H4 (cell line): ENCODE data around the gene PIAS4. TPM values are rescaled to one million over a fixed set of nuclear protein-coding genes. Genes with fewer than 3 reads are reported as not detected.

Experiments used
- DNase-seq: peaks from one replicate; pipeline ENCODE4 v3.0.0-alpha.2; 2015; ENCODE audit warnings: low spot score
- total RNA-seq: library from RNA; depleted of rRNA; stranded (reverse); fragments of >200 nt; shearing (Covaris generic); gene quantifications from 2 replicates; pipeline ENCODE4 v1.2.3, GENCODE V29; 2014

Gene PIAS4
- total RNA-seq, 1 experiment from 2014 or later, result 5.7 TPM

DNA sequence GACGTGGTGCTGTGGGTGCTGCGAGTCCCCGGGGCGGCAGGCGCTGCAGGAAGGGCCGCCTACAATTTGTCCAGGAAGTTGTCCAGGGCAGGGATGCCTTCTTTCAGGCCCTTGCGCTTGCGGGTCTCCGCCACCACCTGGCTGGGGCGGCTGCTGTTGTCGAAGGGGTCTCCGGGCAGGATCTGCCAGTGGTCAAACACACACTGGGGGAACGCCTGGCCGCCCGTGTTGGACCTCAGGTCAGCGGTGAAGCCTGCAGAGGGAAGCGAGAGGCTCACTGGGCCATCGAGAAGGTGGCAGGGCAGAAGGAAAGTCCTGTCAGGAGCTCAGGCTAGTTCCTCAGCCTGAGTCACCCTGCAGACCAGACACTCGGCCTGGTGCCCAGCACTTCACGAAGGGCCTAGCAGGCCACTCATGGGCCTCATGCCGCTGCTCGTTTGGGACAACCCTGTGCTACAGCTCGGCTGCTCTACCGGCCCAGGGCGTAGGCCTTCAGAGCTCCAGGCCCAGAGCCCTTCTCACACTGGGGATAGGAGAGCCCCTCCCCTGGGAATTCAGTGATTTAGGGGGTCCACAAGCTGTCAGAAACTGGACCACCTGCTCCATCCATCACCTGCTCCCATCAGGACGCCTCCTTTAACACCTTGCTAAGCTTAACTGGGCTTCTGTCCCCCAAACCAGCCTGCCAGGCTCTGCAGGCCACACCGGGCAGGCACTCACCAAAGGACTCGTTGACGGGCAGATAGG, 30.9 kb upstream of the PIAS4 start:
- DNase-seq, result no peak

DNA sequence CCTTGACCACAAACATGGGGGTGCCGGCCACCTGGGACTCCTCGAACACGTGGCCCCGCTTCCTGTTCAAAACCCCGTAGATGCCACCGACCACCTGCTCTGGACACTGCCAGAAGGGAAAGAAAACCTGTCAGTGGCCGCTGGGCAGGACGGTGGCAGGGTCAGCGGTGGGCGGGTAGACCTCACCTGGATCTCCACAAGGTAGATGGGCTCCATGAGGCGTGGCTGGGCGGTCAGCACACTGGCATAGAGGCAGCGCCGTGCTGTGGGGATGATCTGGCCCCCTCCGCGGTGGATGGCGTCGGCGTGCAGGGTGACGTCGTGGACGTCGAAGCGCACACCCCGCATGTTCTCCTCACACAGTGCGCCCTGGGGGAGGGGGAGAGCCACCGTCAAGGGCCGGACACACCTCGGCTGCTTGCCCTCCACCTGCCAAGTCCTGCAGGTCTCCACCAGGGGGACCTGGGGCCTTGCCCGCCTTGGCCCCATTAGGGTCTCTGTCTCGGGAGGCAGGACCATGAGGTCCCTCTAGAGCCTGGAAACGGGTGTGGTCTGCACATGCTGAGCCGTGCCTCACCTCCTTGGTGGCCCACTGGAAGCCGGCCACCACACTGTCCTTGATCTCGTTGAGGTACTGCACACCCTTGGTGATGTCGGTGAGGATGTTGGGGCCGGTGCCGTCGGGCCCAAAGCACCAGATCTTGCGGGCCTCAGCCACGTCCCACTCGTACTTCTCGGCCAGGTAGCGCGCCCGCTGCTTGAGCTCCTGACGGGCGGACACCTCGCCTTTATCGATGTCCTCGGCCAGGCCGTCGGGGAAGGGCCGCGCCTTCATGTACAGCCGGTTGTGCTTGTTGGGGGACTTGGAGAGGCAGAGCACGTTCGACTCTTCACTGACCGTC, 30.0 kb upstream of the PIAS4 start:
- DNase-seq, result no peak

DNA sequence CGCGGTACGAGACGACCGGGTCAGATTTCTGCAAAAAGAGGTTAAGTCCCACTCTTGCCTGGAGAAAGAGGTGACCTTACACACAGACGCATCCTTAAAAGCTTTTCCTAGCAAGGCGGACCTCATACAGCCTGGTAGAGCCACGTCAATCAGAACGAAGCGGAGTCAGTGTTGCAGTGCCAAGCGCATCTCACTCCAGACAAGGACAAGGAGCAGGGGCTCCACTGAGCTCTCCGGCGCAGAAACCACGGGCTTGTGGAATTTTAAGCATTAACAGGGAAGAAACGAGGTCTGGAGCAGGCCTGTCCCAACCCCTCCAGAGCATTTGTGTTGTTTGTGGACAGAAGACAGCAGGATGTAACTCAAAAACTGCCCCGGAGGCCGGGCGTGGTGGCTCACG, 29.4 kb upstream of the PIAS4 start:
- no peak for DNase-seq

DNA sequence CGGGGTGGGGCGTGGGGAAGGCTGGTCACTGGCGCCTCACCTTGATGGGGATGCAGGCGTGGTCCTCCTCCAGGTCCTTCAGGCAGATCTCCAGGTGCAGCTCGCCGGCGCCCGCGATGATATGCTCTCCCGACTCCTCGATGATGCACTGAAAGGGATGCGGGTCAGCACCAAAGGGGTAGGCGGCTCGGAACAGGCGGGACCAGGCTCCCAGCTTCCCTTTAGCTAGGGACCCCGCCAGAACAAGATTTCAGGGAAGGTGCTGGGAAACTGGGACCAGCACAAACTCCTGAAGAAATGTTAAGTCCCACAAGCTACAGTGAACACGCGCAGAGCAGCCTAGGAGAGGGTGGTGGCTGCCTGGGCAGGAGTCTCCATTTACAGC, 28.3 kb upstream of the PIAS4 start:
- no peak for DNase-seq

DNA sequence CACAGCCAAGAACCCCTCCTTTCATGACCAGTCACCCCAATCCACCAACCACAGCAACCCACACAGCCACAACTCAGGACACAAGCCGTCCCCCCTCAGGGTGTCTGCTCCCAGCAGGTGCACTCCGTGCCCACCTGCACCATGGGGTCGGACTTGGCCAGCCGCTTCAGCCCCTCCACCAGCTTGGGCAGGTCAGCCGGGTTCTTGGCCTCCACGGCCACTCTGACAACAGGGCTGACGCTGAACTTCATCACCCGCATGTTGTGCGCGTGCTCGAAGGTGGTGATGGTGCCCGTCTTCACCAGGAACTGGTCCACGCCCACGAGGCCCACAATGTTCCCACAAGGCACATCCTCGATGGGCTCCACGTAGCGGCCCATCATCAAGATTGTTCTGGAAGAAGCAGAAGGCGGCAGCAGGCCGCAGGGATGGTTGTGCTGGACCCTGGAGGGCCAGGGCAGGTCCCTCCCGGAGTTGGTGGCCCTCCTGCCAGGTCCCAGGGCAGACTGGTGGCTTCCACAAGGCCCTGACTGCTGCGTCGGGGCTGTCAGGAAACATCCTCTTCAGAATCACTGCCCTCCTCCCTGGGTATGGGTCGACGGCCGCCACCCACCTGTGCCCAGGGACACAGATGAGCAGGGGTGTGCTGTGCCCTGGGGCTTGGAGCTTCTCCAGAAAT, 27.7 kb upstream of the PIAS4 start:
- no peak for DNase-seq

DNA sequence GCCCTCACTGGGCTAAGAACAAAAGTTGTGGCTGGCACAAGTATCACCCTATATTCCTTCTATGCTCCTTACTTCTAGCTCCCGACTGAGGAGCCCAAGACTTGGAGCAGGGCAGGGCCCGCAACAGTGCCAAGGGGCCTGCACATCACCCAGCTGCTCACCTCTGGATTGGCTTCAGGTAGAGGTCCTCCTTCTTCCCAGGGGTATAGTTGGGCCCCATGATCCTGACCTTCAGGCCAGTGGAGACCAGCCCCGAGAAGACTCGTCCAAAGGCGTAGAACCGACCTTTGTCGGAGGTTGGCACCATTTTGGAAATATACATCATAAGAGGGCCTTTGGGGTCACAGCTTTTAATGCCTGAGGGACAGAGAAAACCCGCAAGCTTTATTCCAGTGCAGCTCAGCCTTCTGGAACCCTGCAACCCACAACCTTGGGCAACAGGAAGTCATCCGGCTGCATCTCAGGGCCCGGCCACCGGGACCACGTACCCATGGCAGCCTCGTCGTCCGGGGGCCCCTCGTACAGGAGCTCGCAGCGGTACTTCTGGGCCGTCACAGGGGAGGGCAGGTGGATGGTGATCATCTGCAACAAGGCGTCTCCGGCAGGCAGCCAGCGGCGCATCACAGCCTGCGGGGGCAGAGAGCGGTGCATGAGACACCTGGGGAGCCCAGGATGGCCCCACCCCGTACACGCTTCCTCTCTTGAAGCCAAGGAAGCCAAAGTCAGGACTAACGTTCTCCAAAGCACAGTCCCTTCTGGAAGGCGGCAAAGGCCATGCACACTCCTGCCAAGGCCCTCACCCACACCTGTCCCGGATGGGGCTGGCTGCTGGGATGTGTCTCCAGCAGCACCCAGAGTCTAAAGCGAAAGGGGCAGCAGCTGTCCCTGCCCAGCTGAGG, 26.9 kb upstream of the PIAS4 start:
- no peak for DNase-seq

DNA sequence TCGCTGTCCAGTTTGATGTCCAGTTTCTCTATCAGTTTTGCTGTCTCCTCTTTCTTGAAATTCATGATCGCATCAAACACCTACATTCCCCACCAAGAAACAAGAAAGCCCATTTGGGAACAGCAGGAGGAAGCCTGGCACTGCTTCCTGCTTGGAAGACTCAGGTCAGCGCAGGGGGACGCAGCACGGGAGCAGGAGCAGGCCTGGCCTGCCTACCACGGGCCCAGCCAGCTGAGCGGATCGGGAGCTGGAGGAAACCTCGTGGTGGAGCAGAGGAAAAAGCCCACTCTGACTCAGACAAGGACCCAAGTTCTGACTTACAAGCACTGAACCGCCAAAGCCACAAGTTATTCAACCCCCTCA, 26.2 kb upstream of the PIAS4 start:
- no peak for DNase-seq

DNA sequence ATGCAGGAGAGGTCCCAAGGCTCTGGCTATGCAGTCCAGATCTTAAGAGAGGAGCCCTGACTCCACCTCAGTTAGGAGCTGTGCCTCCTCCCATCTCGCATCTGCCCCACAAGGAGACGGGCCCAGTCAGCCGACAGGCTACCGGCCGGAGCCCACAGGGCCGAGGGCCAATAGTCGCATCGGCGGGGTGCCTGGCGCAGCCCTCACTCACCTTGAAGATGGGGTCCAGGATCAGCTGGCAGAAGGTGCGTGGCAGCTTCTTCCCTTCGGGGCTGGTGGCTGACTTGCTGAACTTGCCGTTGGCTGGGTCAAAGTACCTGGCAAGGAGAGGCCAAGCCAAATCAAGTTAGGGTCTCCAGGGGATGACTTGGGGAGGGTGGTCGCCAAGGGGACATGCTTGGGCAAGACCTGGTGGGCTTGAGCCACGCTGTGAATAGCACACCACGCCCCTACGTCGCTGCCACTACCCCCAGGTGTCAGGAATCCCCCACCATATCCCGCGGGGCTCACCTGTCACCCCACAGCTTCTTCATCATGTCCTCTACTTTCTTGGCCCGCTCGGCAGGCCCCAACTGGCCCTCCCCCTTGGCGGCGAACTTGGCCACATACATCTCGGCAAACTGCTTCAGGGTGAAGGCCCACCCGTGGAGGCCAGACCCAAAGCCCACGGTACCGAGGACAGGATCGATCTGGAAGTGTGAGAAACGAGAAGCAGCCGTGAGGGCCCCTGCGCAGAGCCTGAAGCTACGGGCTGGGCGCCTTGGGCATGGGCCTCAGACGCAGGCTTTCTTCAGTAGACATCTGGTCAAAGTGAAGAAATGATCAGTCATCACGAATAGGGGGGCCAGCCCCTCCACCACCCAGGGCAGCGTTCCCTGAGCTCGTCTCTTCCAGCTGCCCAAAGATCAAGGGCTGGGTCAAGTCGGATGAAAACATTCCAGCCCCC, 25.5 kb upstream of the PIAS4 start:
- DNase-seq, result no peak

DNA sequence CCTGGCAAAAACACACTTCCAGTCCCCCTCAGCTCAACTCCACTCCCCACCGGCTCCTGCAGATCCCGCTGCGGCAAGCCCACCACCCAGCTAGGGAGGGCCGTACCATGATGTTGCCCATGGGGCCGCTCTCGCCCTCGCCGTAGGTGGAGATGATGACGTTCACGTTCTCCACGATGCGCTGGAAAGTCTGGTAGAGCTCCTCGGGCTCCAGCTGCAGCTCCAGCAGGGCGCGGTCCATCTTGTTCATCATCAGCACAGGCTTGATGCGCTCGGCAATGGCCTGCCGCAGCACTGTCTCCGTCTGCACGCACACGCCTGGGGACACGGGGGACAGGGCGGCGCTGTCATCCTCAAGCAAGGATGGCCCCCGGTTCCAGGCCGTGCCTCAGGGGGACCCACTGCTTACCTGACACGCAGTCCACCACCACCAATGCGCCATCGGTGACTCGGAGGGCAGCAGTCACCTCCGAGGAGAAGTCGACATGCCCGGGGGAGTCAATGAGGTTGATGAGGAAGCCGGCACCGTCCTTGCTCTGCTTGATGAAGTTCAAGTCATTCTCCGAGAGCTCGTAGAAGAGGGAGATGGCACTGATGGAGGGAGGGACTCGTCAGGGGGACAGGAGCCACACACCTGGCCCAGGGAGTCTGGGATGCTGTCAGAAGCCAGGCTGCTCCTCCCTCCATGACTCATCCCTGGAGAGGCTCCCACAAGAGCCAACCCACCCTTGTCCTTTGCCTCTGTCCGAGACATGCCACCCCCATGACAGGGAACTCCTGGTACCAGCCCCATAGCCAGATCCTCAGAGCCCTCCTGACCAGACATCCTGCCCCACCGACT, 24.6 kb upstream of the PIAS4 start:
- DNase-seq, result no peak

DNA sequence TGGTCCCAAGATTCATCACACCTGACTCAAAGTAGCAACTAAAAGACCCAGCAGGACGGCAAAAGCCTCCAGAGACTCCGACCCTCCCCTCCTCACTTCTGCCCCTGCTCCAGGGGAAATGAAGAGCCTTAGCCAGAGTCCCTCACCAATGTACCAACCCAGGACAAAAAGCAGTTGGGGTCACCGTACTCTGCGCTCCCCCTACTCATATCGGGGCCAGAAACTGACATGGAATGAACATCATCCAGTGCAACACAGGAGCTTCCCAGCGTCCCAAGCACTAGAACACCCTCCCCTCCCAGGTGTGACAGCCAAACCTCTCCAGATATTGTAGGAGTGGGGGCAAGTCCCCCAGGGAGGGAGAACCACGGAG, 24.0 kb upstream of the PIAS4 start:
- DNase-seq, result no peak

DNA sequence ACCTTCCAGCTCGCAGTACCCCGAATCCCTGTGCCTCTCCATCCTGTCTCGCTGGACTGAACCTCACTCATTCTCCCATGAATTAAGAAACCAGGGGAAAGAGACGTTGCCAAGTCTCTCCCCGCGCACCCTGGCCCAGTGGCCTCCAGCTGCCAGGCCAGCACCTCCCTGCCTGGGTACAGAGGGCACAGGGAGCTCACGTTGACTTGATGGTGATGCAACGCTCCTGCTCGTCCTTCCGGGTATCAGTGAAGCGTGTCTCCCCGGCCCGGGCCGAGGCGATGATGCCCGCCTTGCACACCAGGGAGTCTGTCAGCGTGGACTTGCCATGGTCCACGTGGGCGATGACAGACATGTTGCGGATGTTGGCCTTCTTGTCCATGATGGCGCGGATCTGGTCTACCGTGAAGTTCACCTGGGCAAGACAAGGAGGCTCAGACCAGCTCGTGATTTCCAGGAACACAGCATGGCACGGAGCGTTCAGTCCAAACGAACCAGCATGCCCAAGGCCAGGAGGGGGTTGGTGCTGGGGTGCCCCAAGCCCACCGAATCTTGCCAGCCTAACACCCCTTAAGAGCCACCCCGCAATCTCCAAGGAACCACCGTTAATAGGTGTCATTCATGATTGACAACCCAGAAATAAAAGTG, 23.5 kb upstream of the PIAS4 start:
- no peak for DNase-seq

DNA sequence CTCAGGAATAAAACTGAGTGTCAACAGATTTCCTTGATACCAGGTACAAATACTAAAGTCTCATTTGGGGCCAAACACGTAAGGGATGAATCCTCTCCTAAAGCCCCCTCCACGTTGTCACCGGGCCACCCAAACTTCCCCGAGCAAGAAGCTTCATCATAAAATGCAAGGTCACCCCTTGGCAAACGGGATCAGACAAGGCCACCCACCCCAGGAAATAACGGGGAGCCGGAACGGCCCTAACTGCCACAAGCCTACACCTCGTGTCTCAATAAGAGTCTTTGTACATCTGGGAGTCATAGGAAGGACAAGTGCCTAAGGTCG, 23.0 kb upstream of the PIAS4 start:
- DNase-seq, result no peak

DNA sequence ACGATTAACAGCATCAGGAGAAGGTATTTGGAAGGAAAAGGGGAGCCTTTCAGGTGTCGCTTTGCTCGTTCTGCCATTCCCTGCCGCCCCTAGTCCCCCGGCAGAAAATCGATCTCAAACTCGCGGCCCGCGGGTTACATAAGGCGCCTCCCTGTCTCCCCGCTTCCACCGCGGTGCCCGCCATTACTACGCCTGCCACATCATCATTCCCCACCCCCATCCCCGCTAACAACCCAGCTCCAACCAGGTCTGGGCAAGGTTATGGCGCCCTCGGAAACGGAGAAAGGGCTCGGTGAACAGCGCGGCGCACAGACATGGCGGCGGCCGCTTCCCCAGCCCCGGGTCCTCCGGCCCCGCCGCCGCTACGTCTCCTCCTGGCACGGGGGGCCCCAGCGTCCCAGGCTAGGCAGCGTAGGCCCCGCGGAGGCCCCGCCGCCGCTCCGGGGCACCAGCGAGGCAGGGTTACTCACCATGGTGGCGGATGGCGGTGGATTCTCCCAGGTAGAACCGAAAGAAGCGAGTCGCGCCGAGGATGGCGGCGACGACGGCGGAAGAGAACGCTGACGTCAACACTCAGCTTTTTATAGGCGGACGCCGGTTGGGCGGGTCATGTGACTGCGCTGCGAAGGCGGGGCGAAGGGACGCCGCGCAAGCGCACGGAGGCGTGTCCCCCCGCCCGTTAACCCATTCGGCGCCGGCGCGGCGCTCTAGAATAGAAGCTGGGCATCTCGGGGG, 22.5 kb upstream of the PIAS4 start, which contains the start of gene EEF2:
Gene EEF2, minus strand, starts transcription at position 556 of the 735 bp plus-strand sequence. Its CDS starts 83 bp downstream, at position 473.
- peak; percentile 65 for DNase-seq

DNA sequence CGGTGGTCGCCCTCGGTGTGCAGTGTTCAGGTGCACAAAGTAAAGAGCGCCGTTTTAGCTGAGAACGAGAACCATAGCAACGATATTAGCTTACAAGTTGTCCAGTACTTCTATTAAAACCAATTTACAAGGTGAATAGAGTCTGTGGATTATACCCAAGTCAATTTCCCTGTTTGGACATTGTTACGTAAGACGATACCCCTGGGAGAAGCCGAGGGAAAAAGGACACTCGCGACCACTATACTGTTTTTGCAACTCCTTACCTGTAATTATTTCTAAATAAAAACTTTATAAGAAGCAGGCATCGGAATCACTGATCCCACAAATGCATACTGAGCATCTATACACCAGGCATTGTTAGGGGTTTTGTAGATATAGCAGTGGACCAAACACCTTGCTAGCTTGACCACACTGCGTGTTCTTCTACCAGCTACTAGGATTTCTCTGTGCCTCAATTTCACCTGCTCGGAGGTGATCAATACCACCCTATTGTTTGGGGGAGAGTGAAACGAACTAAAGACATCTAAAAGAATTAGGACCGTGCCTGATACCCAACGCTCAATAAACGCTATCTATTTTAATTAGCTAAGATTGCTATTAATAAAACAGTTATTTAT, 21.8 kb upstream of the PIAS4 start:
- DNase-seq, result no peak

DNA sequence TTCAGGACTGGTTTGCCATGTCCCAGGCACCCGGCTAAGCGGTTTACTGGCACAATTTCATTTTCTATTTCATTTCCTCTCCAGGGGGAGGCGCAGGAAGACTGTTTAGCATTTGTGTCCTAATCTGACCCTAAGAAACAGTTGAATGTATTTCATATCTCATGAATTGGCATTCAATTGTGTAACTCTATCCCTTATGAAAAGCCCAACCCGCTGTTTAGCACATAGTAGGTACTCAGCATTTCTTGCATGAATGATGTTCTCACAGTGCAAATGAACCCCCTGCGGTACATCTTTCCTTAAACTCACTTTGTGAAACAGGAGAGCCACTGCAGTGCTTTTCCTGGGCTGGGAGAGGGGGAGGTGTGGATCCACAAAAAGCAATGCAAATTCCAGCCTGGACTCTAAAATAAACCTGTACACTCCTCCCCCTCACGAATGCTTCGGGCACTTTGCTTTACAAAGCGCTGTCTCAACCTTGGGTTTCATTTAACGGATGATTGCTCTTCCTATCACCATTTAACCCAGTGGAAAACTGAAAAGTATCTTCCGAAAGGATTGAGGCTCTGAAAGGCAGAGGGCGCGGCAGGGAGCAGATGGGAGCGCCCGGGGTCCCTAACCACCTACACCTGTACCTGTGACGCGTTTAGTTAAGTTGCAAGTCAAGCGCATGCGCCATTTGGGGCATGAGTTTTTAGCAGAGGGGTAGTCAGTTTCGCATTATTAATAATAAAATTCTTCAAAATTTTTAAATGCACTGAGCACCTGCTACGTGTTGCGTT, 21.1 kb upstream of the PIAS4 start:
- DNase-seq, result peak; percentile 53

DNA sequence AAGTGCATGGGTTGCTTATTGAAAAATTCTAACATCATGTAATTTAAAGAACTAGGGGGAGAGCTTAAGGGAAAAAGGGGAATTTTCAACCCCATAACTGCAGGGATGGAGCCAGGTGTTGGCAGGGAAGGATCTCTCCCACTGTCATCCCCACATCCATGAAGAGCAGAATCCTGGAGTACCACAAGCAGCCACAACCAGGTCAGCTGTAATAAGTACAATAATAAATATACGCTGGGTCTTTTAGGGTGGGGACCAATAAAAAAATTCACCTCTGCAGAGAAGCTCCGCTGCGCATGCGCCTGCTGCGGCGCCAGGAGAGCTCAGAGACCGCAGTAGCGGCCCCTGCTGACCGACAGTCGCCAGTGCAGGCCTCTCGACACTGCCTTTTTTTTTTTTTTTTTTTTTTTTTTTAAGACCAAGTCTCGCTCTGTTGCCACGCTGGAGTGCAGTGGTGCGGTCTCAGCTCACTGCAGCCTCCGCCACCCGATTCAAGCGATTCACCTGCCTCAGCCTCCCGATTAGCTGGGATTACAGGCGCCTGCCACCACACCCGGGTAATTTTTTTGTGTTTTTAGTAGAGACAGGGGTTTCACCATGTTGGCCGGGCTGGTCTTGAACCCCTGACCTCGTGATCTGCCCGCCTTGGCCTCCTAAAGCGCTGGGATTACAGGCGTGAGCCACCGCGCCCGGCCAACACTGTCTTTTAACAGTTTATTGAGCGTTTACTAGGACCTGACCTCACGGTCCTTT, 19.7 kb upstream of the PIAS4 start:
- DNase-seq, result peak; percentile 60

DNA sequence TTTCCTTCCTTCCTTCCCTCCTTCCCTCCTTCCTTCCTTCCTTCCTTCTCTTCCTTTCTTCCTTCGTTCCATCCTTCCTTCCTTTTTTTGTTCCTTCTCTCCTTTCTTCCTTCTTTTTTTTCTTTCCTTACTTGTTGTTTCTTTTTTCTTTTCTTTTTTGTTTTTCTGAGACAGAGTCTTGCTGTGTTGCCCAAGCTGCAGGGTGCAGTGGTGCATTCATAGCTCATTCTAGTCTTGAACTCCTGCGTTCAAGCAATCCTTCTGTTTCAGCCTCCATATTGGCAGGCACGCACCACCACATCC, 16.8 kb upstream of the PIAS4 start:
- no peak for DNase-seq
